ENCODE data around the gene MELTF. TPM values are rescaled to one million over a fixed set of nuclear protein-coding genes. Genes with fewer than 3 reads are reported as not detected.

MELTF gene
- total RNA-seq, 1 donor from 2014 or later: 31.8 TPM

GRCh38 chr3:196989721-196990262 lies 39.8 kb downstream of the MELTF start:
- no peak for DNase-seq
- no peak for TF ChIP-seq CTCF (IDR thresholded peaks at IDR 0.05; ENCODE audit: partially characterized antibody, unreplicated experiment)
- no peaks in the 10 kb centered on the region for H3K36me3 Mint-ChIP-seq (ENCODE audit: unreplicated experiment)
- no peak overlapping the region for H3K4me3 Mint-ChIP-seq (ENCODE audit: unreplicated experiment)
- no peak overlapping the region for H3K27ac Mint-ChIP-seq (ENCODE audit: unreplicated experiment)
- H3K27me3 Mint-ChIP-seq (ENCODE audit: unreplicated experiment): peaks cover 4% of the 10 kb centered on the region
- no peaks in the 10 kb centered on the region for H3K9me3 Mint-ChIP-seq (ENCODE audit: unreplicated experiment)
- H3K4me1 Mint-ChIP-seq (ENCODE audit: low read depth, unreplicated experiment): peaks cover 5% of the 10 kb centered on the region

- Mint-ChIP-seq H3K27ac (ENCODE audit: unreplicated experiment) (no peak overlapping the region), H3K36me3 (ENCODE audit: unreplicated experiment) (peaks cover 3% of the 10 kb centered on the region), H3K9me3 (ENCODE audit: unreplicated experiment) (peaks cover 2% of the 10 kb centered on the region), H3K4me3 (ENCODE audit: unreplicated experiment) (no peak overlapping the region), H3K4me1 (ENCODE audit: low read depth, unreplicated experiment) (no peaks in the 10 kb centered on the region), H3K27me3 (ENCODE audit: unreplicated experiment) (peaks cover 2% of the 10 kb centered on the region)
- no peak for DNase-seq
- TF ChIP-seq CTCF (IDR thresholded peaks at IDR 0.05; ENCODE audit: partially characterized antibody, unreplicated experiment): no peak
Measured at GRCh38 chr3:196988241-196989029, 41.2 kb downstream of the MELTF start.

GRCh38 chr3:196987022-196987421 lies 42.6 kb downstream of the MELTF start:
- no peak overlapping the region for H3K27ac Mint-ChIP-seq (ENCODE audit: unreplicated experiment)
- H3K4me3 Mint-ChIP-seq (ENCODE audit: unreplicated experiment): no peak overlapping the region
- peaks cover 2% of the 10 kb centered on the region for H3K27me3 Mint-ChIP-seq (ENCODE audit: unreplicated experiment)
- H3K4me1 Mint-ChIP-seq (ENCODE audit: low read depth, unreplicated experiment): no peaks in the 10 kb centered on the region
- TF ChIP-seq CTCF (IDR thresholded peaks at IDR 0.05; ENCODE audit: partially characterized antibody, unreplicated experiment): no peak
- peaks cover 7% of the 10 kb centered on the region for H3K9me3 Mint-ChIP-seq (ENCODE audit: unreplicated experiment)
- DNase-seq: no peak
- H3K36me3 Mint-ChIP-seq (ENCODE audit: unreplicated experiment): peaks cover 9% of the 10 kb centered on the region

- no peaks in the 10 kb centered on the region for H3K4me1 Mint-ChIP-seq (ENCODE audit: low read depth, unreplicated experiment)
- no peak overlapping the region for H3K4me3 Mint-ChIP-seq (ENCODE audit: unreplicated experiment)
- H3K36me3 Mint-ChIP-seq (ENCODE audit: unreplicated experiment): peaks cover 15% of the 10 kb centered on the region
- no peak overlapping the region for H3K27ac Mint-ChIP-seq (ENCODE audit: unreplicated experiment)
- DNase-seq: no peak
- H3K9me3 Mint-ChIP-seq (ENCODE audit: unreplicated experiment): peaks cover 7% of the 10 kb centered on the region
- peaks cover 2% of the 10 kb centered on the region for H3K27me3 Mint-ChIP-seq (ENCODE audit: unreplicated experiment)
- no peak for TF ChIP-seq CTCF (IDR thresholded peaks at IDR 0.05; ENCODE audit: partially characterized antibody, unreplicated experiment)
Measured at GRCh38 chr3:196985954-196986885, 43.4 kb downstream of the MELTF start.

Data from glutamatergic neuron (in vitro differentiated cells).